IMR-90 (cell line): ENCODE results near the gene TBC1D22A. TPM values are rescaled to one million over a fixed set of nuclear protein-coding genes. Genes with fewer than 3 reads are reported as not detected.
A peak's percentile ranks its signal among the peaks of the same experiment; 100 is the strongest.

ENCODE experiments used
- ATAC-seq: fragments of 200-7000 bp; cut with Tn5 transposase; 2 replicates; pipeline ENCODE4 v1.9.1; 2020; ENCODE audit warnings: low read depth, mild to moderate bottlenecking, moderate library complexity
- BruUV-seq: library from RNA; stranded (reverse); fragments of 400-500 nt; replicated peaks from 2 replicates; lab custom pipeline; 2021; lab: Mats Ljungman, UMichigan
- CTCF ChIA-PET: fragments of 300-600 bp; formaldehyde crosslinking; extraction: SDS; loops from one replicate; lab custom pipeline; 2021; ENCODE audit warnings: antibody characterized with exemption; lab: Yijun Ruan, JAX
- POLR2A ChIA-PET: fragments of 300-600 bp; sonication (Branson Sonifier 250); formaldehyde crosslinking; loops from one replicate; lab custom pipeline; 2022; ENCODE audit warnings: antibody characterized with exemption; ENCODE audit not compliant: unreplicated experiment; lab: Charles Lee
- DNase-seq: peaks from one replicate; pipeline ENCODE4 v3.0.0; 2013
- H2AFZ ChIP-seq: replicated peaks from 2 replicates; pipeline ENCODE3; 2013; ENCODE audit warnings: low read length, mild to moderate bottlenecking; ENCODE audit not compliant: poor library complexity
- H2AK5ac ChIP-seq: 2 replicates; pipeline ENCODE4 v1.6.1; 2013; ENCODE audit warnings: low read depth, low read length, inconsistent platforms
- H2AK9ac ChIP-seq: replicated peaks from 2 replicates; pipeline ENCODE3; 2013; ENCODE audit warnings: mild to moderate bottlenecking, low read depth, low read length, moderate library complexity; ENCODE audit not compliant: poor library complexity
- H2BK120ac ChIP-seq: 2 replicates; pipeline ENCODE4 v1.6.1; 2013; ENCODE audit warnings: low read depth, low read length, inconsistent platforms
- H2BK15ac ChIP-seq: 3 replicates; pipeline ENCODE4 v1.6.1; 2013; ENCODE audit warnings: low read depth, low read length, inconsistent platforms
- H2BK20ac ChIP-seq: 2 replicates; pipeline ENCODE4 v1.6.1; 2013; ENCODE audit warnings: low read depth, mild to moderate bottlenecking, inconsistent platforms, low read length, moderate library complexity
- H2BK5ac ChIP-seq: 2 replicates; pipeline ENCODE4 v1.6.1; 2013; ENCODE audit warnings: mild to moderate bottlenecking, low read depth, low read length, inconsistent platforms; ENCODE audit not compliant: poor library complexity, severe bottlenecking
- H3K14ac ChIP-seq: replicated peaks from 2 replicates; pipeline ENCODE4 v1.6.1; 2013; ENCODE audit warnings: low read depth, low read length, inconsistent platforms
- H3K18ac ChIP-seq: 2 replicates; pipeline ENCODE4 v1.6.1; 2013; ENCODE audit warnings: low read depth, low read length, control low read depth
- H3K23ac ChIP-seq: 2 replicates; pipeline ENCODE4 v1.6.1; 2013; ENCODE audit warnings: low read depth, low read length, inconsistent platforms
- H3K27ac ChIP-seq: 2 replicates; pipeline ENCODE4 v1.5.1; 2013; ENCODE audit warnings: mild to moderate bottlenecking, control low read depth, low read length; ENCODE audit not compliant: insufficient read depth
- H3K27me3 ChIP-seq: 2 replicates; pipeline ENCODE4 v1.6.1; 2013; ENCODE audit warnings: low read length; ENCODE audit not compliant: control insufficient read depth, insufficient read depth
- H3K36me3 ChIP-seq: 2 replicates; pipeline ENCODE4 v1.6.1; 2013; ENCODE audit warnings: low read length, mixed read lengths; ENCODE audit not compliant: control insufficient read depth, insufficient read depth
- H3K4ac ChIP-seq: 2 replicates; pipeline ENCODE4 v1.6.1; 2013; ENCODE audit warnings: low read depth, low read length, inconsistent platforms
- H3K4me1 ChIP-seq: 2 replicates; pipeline ENCODE4 v1.6.1; 2013; ENCODE audit warnings: low read length, mixed read lengths; ENCODE audit not compliant: control insufficient read depth, insufficient read depth
- H3K4me2 ChIP-seq: 2 replicates; pipeline ENCODE4 v1.6.1; 2013; ENCODE audit warnings: low read depth, mild to moderate bottlenecking, control low read depth, low read length, moderate library complexity
- H3K4me3 ChIP-seq: 2 replicates; pipeline ENCODE4 v1.5.1; 2013; ENCODE audit warnings: low read depth, mild to moderate bottlenecking, control low read depth, low read length, moderate library complexity; ENCODE audit not compliant: insufficient read depth
- H3K56ac ChIP-seq: 2 replicates; pipeline ENCODE4 v1.6.1; 2013; ENCODE audit warnings: low read length, inconsistent platforms; ENCODE audit not compliant: insufficient read depth; ENCODE audit errors: extremely low read depth
- H3K79me1 ChIP-seq, 2 experiments: 2 replicates each; pipeline ENCODE4 v1.6.1; 2013; ENCODE audit warnings: low read length in 2 of 2, inconsistent platforms in 1 of 2, low read depth in 1 of 2
- H3K9ac ChIP-seq: 2 replicates; pipeline ENCODE4 v1.6.1; 2013; ENCODE audit warnings: low read depth, low read length, control low read depth
- H3K9me1 ChIP-seq: 2 replicates; pipeline ENCODE4 v1.6.1; 2013; ENCODE audit warnings: low read length, inconsistent platforms; ENCODE audit not compliant: insufficient read depth
- H3K9me3 ChIP-seq: 2 replicates; pipeline ENCODE4 v1.6.1; 2013; ENCODE audit warnings: low read length; ENCODE audit not compliant: control insufficient read depth, insufficient read depth
- H4K20me1 ChIP-seq: 2 replicates; pipeline ENCODE4 v1.6.1; 2013; ENCODE audit warnings: low read length, inconsistent platforms; ENCODE audit not compliant: insufficient read depth
- H4K5ac ChIP-seq: 2 replicates; pipeline ENCODE4 v1.6.1; 2013; ENCODE audit warnings: mild to moderate bottlenecking, low read depth, low read length, control low read depth
- H4K8ac ChIP-seq, 2 experiments: 2 replicates each; pipeline ENCODE4 v1.6.1; 2013; ENCODE audit warnings: low read depth in 2 of 2, low read length in 2 of 2, control low read depth in 1 of 2, inconsistent platforms in 1 of 2
- H4K91ac ChIP-seq: 2 replicates; pipeline ENCODE4 v1.6.1; 2013; ENCODE audit warnings: low read depth, low read length, inconsistent platforms; ENCODE audit not compliant: insufficient read depth
- CEBPB ChIP-seq: IDR thresholded peaks from 2 replicates; pipeline ENCODE4 v1.6.1; 2012; ENCODE audit warnings: low read depth, low read length, improper control_type of control experiment
- RCOR1 ChIP-seq: IDR thresholded peaks from 2 replicates; pipeline ENCODE4 v1.6.1; 2012; ENCODE audit warnings: mild to moderate bottlenecking, low read length, improper control_type of control experiment; ENCODE audit not compliant: insufficient replicate concordance
- WGBS, 2 experiments: methylation state at CpG; one replicate each; pipeline versions ENCODE4 v1.1.5 to v1.1.7; 2013; ENCODE audit warnings: missing lambda C conversion rate in 2 of 2; ENCODE audit not compliant: insufficient read length in 1 of 2; ENCODE audit errors: extremely low coverage in 2 of 2; 5-methylcytosine and 5-hydroxymethylcytosine counted together
- dilution Hi-C: fragments of 300-500 bp; cut with HindIII; formaldehyde crosslinking; loops from one replicate; pipeline ENCODE4 v1.14.3; 2018; ENCODE audit warnings: low sequenced_read_pairs; ENCODE audit not compliant: unreplicated experiment
- in situ Hi-C: fragments of 300-500 bp; cut with MboI; formaldehyde crosslinking; loops from 3 replicates; pipeline ENCODE4 v1.14.3; 2019; ENCODE audit warnings: low sequenced_read_pairs, inconsistent platforms, mixed read lengths
- intact Hi-C: fragments of 100-400 bp; cut with micrococcal nuclease; formaldehyde crosslinking; loops from 2 replicates; pipeline ENCODE4 v1.10.0; 2022
- polyA plus RNA-seq, 3 experiments: library from polyadenylated mRNA; depleted of rRNA; stranded (reverse); fragments of >200 nt; gene quantifications; 2 replicates each; pipeline ENCODE4 v1.2.3, GENCODE V29; 2012; ENCODE audit warnings: low replicate concordance in 1 of 3
- total RNA-seq: library from RNA; depleted of rRNA; stranded (reverse); fragments of >200 nt; gene quantifications from 2 replicates; pipeline ENCODE4 v1.2.3, GENCODE V29; 2012

TBC1D22A gene
- total and polyA plus RNA-seq, 2 of the 4 experiments (the other 2 are of a cell fraction): 9.0 to 16.7 TPM

DNA sequence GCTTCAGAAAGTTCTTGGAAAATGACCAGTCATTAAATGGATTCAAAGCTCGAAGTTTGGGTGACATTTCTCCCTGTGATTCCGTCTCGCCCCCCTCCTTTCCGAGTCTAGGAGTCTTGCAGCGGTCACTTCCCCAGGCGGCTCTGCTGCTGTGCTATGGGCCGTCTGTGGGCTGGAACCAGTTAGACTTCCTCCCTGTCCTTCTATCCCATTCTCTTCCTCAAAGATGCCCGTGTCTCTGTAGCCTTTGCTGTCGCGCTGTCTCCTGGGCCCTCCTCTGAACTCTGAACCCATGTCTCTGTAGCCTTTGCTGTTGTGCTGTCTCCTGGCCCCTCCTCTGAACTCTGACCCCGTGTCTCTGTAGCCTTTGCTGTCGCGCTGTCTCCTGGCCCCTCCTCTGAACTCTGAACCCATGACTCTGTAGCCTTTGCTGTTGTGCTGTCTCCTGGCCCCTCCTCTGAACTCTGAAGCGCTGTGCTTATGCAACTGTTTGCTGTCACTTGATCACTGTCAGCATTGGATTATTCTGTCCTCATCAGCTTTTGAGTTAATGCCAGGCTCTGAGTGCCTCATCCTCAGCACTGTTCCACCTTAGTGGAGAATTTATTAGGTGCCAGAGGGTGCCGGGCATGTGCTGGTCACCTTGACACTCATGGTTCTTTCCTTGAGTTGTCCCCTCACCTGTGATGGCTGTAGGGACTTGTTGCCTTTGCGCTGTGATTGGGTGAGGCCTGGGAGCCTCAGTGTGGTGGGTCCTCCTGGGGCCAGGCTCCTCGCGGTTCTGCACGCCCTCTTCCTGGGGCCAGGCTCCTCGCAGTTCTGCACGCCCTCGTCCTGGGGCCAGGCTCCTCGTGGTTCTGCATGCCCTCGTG is 173.3 kb downstream of the TBC1D22A start:
- H3K4me3 ChIP-seq: no peak overlapping the region
- WGBS, 2 experiments: 61% methylated on average over 14 of the region's 24 CpGs; no CpG with 5 or more reads in 1 of the 2 experiments
- no peaks in the 10 kb centered on the region for H3K27me3 ChIP-seq
- no peaks in the 10 kb centered on the region for H3K36me3 ChIP-seq
- peak; percentile 33; the same call in 1 of the 2 replicates for TF ChIP-seq CEBPB
- TF ChIP-seq RCOR1: no peak
- dilution Hi-C loops (no loop called here), in situ Hi-C loops (no loop called here), intact Hi-C loops (loop anchor here (1.0 kb wide), 1 partner anchor 18 kb away; no protein-coding TSS in a partner anchor)
- DNase-seq (no peak), ATAC-seq (no peak)
- H3K4ac ChIP-seq: 0 out of 2 replicates have a peak overlapping the region, but pooled peaks have one; percentile 8
- ChIA-PET CTCF (interaction anchor here (0.5 kb wide), 1 partner anchor 38 kb away, joined by 3 read pairs; no protein-coding TSS in a partner anchor), POLR2A (interaction anchor here (1.0 kb wide), 1 partner anchor 56 kb away, joined by 4 read pairs; no protein-coding TSS in a partner anchor)
- H3K9me3 ChIP-seq: no peaks in the 10 kb centered on the region
- no peak overlapping the region for H2AFZ ChIP-seq
- H4K5ac ChIP-seq: no peak overlapping the region
- peaks cover 17 to 45% of the 10 kb centered on the region in 2 experiments; a peak in 3 of 4 replicates for H3K79me1 ChIP-seq
- peaks cover 22% of the 10 kb centered on the region for H3K9me1 ChIP-seq
- H3K56ac ChIP-seq: no peak overlapping the region
- H2AK9ac ChIP-seq: no peak overlapping the region
- no peak overlapping the region; the same call in 2 of the 3 replicates for H2BK15ac ChIP-seq
- no peak overlapping the region for H2BK5ac ChIP-seq
- no peak overlapping the region for H3K9ac ChIP-seq
- H2AK5ac ChIP-seq: peak overlapping the region; percentile 45; the same call in 1 of the 2 replicates
- H3K18ac ChIP-seq: no peak overlapping the region
- no TSS peak for BruUV-seq
- peak overlapping the region in 1 of 2 experiments; percentile 36; a peak in 2 of 4 replicates for H4K8ac ChIP-seq
- 0 out of 2 replicates have a peak overlapping the region, but pooled peaks have one; percentile 6 for H2BK20ac ChIP-seq
- peaks cover 23% of the 10 kb centered on the region for H3K4me1 ChIP-seq
- H3K27ac ChIP-seq: no peak overlapping the region
- H3K4me2 ChIP-seq: no peak overlapping the region
- H4K20me1 ChIP-seq: peaks cover 10% of the 10 kb centered on the region
- H4K91ac ChIP-seq: no peak overlapping the region; the same call in 1 of the 2 replicates
- H3K23ac ChIP-seq: no peak overlapping the region; the same call in 1 of the 2 replicates
- H2BK120ac ChIP-seq: no peak overlapping the region; the same call in 1 of the 2 replicates
- no peak overlapping the region for H3K14ac ChIP-seq
